OCI-LY3 (cell line): ENCODE results near the gene PRRT1.
A peak's percentile ranks its signal among the peaks of the same experiment; 100 is the strongest.

Experiments used
- H2AFZ ChIP-seq: fragments of 200-600, 300-600 bp; shearing (Covaris generic); 2 replicates; pipeline ENCODE4 v1.6.0; 2014; ENCODE audit warnings: antibody characterized with exemption, low read depth, low read length
- H3K27ac ChIP-seq: fragments of 200-600, 300-600 bp; sonication (generic); 2 replicates; pipeline ENCODE4 v1.5.1; 2014; ENCODE audit warnings: mild to moderate bottlenecking, low read length, moderate library complexity, mixed read lengths
- H3K27me3 ChIP-seq: fragments of 200-600, 300-600 bp; sonication (generic); 2 replicates; pipeline ENCODE4 v1.6.1; 2014; ENCODE audit warnings: low read depth, low read length, mixed read lengths
- H3K36me3 ChIP-seq: fragments of 200-600, 300-600 bp; sonication (generic); replicated peaks from 2 replicates; pipeline ENCODE3; 2014; ENCODE audit warnings: low read depth, low read length, mixed read lengths
- H3K4me1 ChIP-seq: fragments of 300-600, 200-600 bp; sonication (generic); 2 replicates; pipeline ENCODE4 v1.6.1; 2014; ENCODE audit warnings: low read length, mixed read lengths
- H3K4me2 ChIP-seq: fragments of 200-600, 300-600 bp; sonication (generic); 2 replicates; pipeline ENCODE4 v1.6.1; 2014; ENCODE audit warnings: low read length, mixed read lengths
- H3K4me3 ChIP-seq: fragments of 300-600, 200-600 bp; sonication (generic); 2 replicates; pipeline ENCODE4 v1.5.1; 2014; ENCODE audit warnings: antibody characterized with exemption, mild to moderate bottlenecking, low read length, moderate library complexity
- H3K79me2 ChIP-seq: fragments of 300-600, 200-600 bp; shearing (Covaris generic); 2 replicates; pipeline ENCODE4 v1.6.1; 2014; ENCODE audit warnings: mild to moderate bottlenecking, low read length, mixed read lengths
- H3K9ac ChIP-seq: fragments of 300-600, 200-600 bp; shearing (Covaris generic); 2 replicates; pipeline ENCODE4 v1.6.0; 2014; ENCODE audit warnings: mild to moderate bottlenecking, low read length, moderate library complexity
- H3K9me3 ChIP-seq: fragments of 200-600, 300-600 bp; shearing (Covaris generic); 2 replicates; pipeline ENCODE4 v1.6.1; 2014; ENCODE audit warnings: low read length, mixed read lengths; ENCODE audit not compliant: insufficient read depth
- H4K20me1 ChIP-seq: fragments of 200-600, 300-600 bp; sonication (generic); 2 replicates; pipeline ENCODE4 v1.6.1; 2016; ENCODE audit warnings: low read length, mixed read lengths; ENCODE audit not compliant: insufficient read depth
- EZH2phosphoT487 ChIP-seq: fragments of 200-600 bp; shearing (Covaris generic); IDR thresholded peaks from 2 replicates; pipeline ENCODE4 v1.6.1; 2018; ENCODE audit warnings: antibody characterized with exemption, mixed run types, low read depth
- TF ChIP-seq, protein P1 (sequence below): fragments of 200-600, 300-600 bp; sonication (generic); IDR thresholded peaks from 2 replicates; pipeline ENCODE4 v1.5.1; 2014; ENCODE audit warnings: antibody characterized with exemption, low read length, low read depth

PRRT1 gene

GRCh38 chr6:32175711-32176475 lies 24.2 kb upstream of the PRRT1 start, which contains the start of gene AGPAT1:
Gene AGPAT1, minus strand, starts transcription at chr6:32176084. Its CDS starts 4,588 bp downstream, at chr6:32171496.
- H2AFZ ChIP-seq, result no peak within 1 kb of the TSS

GRCh38 chr6:32175322-32175710 lies 23.6 kb upstream of the PRRT1 start:
- TF ChIP-seq EZH2phosphoT487, result no peak
- TF ChIP-seq, protein P1, sequence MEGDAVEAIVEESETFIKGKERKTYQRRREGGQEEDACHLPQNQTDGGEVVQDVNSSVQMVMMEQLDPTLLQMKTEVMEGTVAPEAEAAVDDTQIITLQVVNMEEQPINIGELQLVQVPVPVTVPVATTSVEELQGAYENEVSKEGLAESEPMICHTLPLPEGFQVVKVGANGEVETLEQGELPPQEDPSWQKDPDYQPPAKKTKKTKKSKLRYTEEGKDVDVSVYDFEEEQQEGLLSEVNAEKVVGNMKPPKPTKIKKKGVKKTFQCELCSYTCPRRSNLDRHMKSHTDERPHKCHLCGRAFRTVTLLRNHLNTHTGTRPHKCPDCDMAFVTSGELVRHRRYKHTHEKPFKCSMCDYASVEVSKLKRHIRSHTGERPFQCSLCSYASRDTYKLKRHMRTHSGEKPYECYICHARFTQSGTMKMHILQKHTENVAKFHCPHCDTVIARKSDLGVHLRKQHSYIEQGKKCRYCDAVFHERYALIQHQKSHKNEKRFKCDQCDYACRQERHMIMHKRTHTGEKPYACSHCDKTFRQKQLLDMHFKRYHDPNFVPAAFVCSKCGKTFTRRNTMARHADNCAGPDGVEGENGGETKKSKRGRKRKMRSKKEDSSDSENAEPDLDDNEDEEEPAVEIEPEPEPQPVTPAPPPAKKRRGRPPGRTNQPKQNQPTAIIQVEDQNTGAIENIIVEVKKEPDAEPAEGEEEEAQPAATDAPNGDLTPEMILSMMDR, result no peak
- Histone ChIP-seq H3K4me3 (peak overlapping the region; percentile 99), H4K20me1 (no peaks in the 10 kb centered on the region), H3K27ac (peak overlapping the region; percentile 40), H3K4me2 (peak overlapping the region; percentile 93), H3K9me3 (no peaks in the 10 kb centered on the region), H3K79me2 (peaks cover 26% of the 10 kb centered on the region), H3K36me3 (no peaks in the 10 kb centered on the region), H2AFZ (no peak overlapping the region), H3K9ac (peak overlapping the region; percentile 96), H3K27me3 (no peaks in the 10 kb centered on the region), H3K4me1 (peaks cover 22% of the 10 kb centered on the region)

More at GRCh38 chr6:32175711-32176475, 24.2 kb upstream of the PRRT1 start, which contains the start of gene AGPAT1:
- peak within 1 kb of the TSS; percentile 96 for H3K9ac ChIP-seq
- no peaks in the 10 kb centered on the region for H3K27me3 ChIP-seq
- H3K4me3 ChIP-seq, result peak within 1 kb of the TSS; percentile 99
- peaks cover 26% of the 10 kb centered on the region for H3K79me2 ChIP-seq
- H3K27ac ChIP-seq, result peak within 1 kb of the TSS; percentile 90
- H3K4me2 ChIP-seq, result peak within 1 kb of the TSS; percentile 98
- peaks cover 22% of the 10 kb centered on the region for H3K4me1 ChIP-seq
- no peaks in the 10 kb centered on the region for H3K9me3 ChIP-seq
- no peaks in the 10 kb centered on the region for H3K36me3 ChIP-seq
- no peak for TF ChIP-seq EZH2phosphoT487
- TF ChIP-seq, protein P1, result no peak
- no peaks in the 10 kb centered on the region for H4K20me1 ChIP-seq

DNA sequence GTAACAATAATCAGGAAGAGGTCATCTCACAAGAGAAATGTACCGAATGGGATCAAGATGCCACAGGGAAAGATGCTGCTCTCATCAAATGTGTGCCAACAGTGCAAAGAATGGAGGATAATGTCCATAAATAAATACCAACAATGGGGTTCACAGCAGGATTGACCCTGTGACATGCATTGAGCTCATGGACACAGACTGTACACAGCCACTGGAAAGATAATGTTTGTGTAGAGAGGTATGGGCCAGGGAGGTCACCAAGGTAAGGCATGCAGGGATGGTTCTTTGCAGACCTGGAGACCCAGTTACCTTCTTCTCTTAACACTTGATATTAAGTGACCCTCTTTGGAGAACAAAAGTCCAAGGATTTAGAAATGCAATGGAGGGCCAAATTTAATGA lies 22.7 kb upstream of the PRRT1 start:
- Histone ChIP-seq H3K36me3 (no peaks in the 10 kb centered on the region), H3K9me3 (no peaks in the 10 kb centered on the region), H3K27ac (no peak overlapping the region), H4K20me1 (no peaks in the 10 kb centered on the region), H3K79me2 (peaks cover 26% of the 10 kb centered on the region), H3K4me3 (no peak overlapping the region), H3K4me2 (0 out of 2 replicates have a peak overlapping the region, but pooled peaks have one; percentile 93), H3K9ac (no peak overlapping the region), H3K4me1 (peaks cover 20% of the 10 kb centered on the region), H2AFZ (no peak overlapping the region), H3K27me3 (no peaks in the 10 kb centered on the region)
- TF ChIP-seq, protein P1, result no peak
- TF ChIP-seq EZH2phosphoT487, result no peak

- Histone ChIP-seq H3K4me3 (no peak overlapping the region), H3K27ac (no peak overlapping the region), H2AFZ (no peak overlapping the region), H4K20me1 (no peaks in the 10 kb centered on the region), H3K9me3 (no peaks in the 10 kb centered on the region), H3K9ac (no peak overlapping the region), H3K4me1 (peaks cover 20% of the 10 kb centered on the region), H3K79me2 (peaks cover 17% of the 10 kb centered on the region), H3K36me3 (no peaks in the 10 kb centered on the region), H3K27me3 (no peaks in the 10 kb centered on the region), H3K4me2 (no peak overlapping the region)
- TF ChIP-seq, protein P1, result no peak
- TF ChIP-seq EZH2phosphoT487, result no peak
These were observed 21.4 kb upstream of the PRRT1 start for GRCh38 chr6:32173051-32173727.
